ENCODE results near the gene IL10.

The IL10 gene

GRCh38 chr1:206732992-206733391 lies 39.3 kb downstream of the IL10 start:
- FAIRE-seq: no peak

GRCh38 chr1:206732508-206732907 lies 39.8 kb downstream of the IL10 start:
- FAIRE-seq: no peak

GRCh38 chr1:206729507-206729906 lies 42.8 kb downstream of the IL10 start:
- FAIRE-seq: no peak

DNA sequence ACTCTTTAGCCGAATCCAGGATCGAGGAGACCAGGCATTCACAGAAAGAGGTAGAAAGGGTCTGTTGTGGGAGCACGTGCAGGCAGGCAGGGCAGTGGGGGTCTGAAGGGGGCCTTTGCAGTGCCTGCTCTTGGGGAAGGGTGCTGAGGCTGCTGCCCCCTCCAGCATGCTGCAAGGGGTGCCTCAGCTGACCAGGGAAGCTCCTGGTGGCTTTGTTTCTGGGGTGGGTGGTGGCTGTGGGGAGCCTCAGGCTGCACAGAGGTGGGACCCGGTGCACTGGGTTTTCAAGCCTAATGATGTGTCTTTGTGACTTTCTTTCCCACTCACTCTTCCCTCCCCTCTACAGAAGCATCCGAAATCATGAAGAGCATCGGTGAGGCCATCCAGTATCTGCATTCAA lies 43.2 kb downstream of the IL10 start:
- FAIRE-seq: no peak

DNA sequence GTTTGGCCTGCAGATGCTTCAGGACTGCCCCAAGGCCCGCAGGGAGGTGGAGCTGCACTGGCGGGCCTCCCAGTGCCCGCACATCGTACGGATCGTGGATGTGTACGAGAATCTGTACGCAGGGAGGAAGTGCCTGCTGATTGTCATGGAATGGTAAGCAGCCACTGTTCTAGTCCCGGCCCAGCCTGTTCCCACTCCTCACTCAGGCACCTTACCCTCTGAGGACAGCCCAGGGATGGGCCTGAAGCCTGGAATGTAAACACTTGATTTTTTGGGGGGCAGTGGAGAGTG lies 43.7 kb downstream of the IL10 start:
- no peak for FAIRE-seq

DNA sequence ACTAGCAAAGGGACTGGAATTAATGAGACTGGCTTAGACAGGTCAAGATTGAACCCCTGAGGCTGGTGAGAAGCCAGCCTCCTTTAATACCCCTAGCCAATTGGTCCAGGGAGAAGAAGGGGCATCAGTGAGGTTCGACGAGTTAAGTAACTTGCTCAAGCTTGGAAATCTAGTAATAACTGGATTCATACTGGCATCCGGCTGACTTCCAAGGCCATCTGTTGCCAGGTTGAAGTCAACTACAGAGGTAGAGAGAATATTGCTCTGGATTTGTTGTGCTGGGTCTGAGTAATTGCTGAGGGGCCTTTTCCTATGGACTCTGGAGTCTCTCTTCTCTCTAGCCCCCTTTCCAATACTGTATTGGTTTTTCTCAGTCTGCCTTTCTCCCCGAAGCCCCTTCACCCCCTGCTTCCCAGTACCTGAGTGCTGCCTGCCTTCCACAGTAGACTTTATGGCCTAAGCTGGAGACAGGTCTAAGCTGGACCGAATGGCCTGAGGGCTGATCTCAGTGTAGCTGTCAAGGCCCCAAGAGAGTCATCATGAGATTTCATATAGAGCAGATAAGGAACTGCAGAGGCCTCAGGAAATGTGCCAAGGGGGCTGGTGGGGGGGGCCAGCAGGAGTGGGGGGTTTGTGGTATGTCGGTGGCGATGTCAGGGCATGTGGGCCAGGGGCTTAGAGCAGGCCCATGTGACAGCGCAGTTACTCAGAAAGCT lies 44.2 kb downstream of the IL10 start:
- no peak for FAIRE-seq

- no peak for FAIRE-seq
These were observed 47.0 kb downstream of the IL10 start for GRCh38 chr1:206725109-206725963.

GRCh38 chr1:206723805-206724472 lies 48.4 kb downstream of the IL10 start:
- no peak for FAIRE-seq

- no peak for FAIRE-seq
These were observed 48.9 kb downstream of the IL10 start for GRCh38 chr1:206723462-206723804.

GRCh38 chr1:206722751-206723461 lies 49.4 kb downstream of the IL10 start:
- FAIRE-seq: no peak

DNA sequence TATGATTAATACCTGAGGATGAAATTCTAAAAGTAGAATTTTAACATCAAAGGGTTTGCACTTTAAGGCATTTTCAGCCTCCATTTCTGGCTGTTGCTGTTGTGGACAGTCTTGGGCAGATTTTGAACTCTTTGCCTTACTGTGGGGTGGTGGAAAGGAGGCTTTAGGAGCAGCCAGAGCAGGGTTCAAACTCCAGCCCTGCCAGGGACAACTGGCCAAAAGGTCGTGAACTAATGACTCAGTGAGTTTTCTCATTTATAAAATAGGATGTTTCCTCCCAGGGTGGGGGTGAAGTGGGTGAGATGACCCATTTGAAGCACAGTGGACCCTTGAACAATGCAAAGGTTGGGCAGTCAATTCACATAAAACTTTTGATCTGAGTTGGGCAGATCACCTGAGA lies 50.8 kb downstream of the IL10 start:
- FAIRE-seq: no peak

GRCh38 chr1:206719169-206719839 lies 53.0 kb downstream of the IL10 start:
- no peak for FAIRE-seq

GRCh38 chr1:206717674-206717989 lies 54.7 kb downstream of the IL10 start:
- FAIRE-seq: no peak
